Activated T-helper 17 cell treated with anti-CD3 and anti-CD28 coated beads, Interleukin-2, amount 50 U/mL, for 72 hours (primary cell): ENCODE measurements around the gene SLC6A19. TPM values are rescaled to one million over a fixed set of nuclear protein-coding genes. Genes with fewer than 3 reads are reported as not detected.

Experiments
- ATAC-seq: fragments of 150-1000 bp; cut with Tn5 transposase; replicated peaks from 2 replicates; pipeline ENCODE4 v1.10.0; 2021; ENCODE audit warnings: mild to moderate bottlenecking, moderate library complexity
- H3K27ac Mint-ChIP-seq: one replicate; pipeline ENCODE4 v1.8.0; 2022; ENCODE audit warnings: mixed read lengths
- H3K27me3 Mint-ChIP-seq: one replicate; pipeline ENCODE4 v1.8.0; 2022; ENCODE audit warnings: mixed read lengths
- H3K36me3 Mint-ChIP-seq: one replicate; pipeline ENCODE4 v1.8.0; 2022; ENCODE audit warnings: low read depth, mild to moderate bottlenecking, mixed read lengths
- H3K4me1 Mint-ChIP-seq: one replicate; pipeline ENCODE4 v1.8.0; 2022; ENCODE audit warnings: mixed read lengths
- H3K4me3 Mint-ChIP-seq: one replicate; pipeline ENCODE4 v1.8.0; 2022; ENCODE audit warnings: mild to moderate bottlenecking, mixed read lengths
- H3K9me3 Mint-ChIP-seq: one replicate; pipeline ENCODE4 v1.8.0; 2022; ENCODE audit warnings: mixed read lengths
- total RNA-seq, 2 donors: library from RNA; stranded (reverse); gene quantifications; one replicate each; pipeline ENCODE4 v1.2.3, GENCODE V29; 2022

The SLC6A19 gene
- total RNA-seq, 2 donors from 2014 or later: not detected

GRCh38 chr5:1182360-1182632 lies 19.1 kb upstream of the SLC6A19 start:
- no peak overlapping the region for H3K27ac Mint-ChIP-seq
- H3K27me3 Mint-ChIP-seq: peaks cover 3% of the 10 kb centered on the region
- no peaks in the 10 kb centered on the region for H3K4me1 Mint-ChIP-seq
- ATAC-seq: no peak
- no peak overlapping the region for H3K4me3 Mint-ChIP-seq
- no peaks in the 10 kb centered on the region for H3K9me3 Mint-ChIP-seq
- H3K36me3 Mint-ChIP-seq: no peaks in the 10 kb centered on the region

DNA sequence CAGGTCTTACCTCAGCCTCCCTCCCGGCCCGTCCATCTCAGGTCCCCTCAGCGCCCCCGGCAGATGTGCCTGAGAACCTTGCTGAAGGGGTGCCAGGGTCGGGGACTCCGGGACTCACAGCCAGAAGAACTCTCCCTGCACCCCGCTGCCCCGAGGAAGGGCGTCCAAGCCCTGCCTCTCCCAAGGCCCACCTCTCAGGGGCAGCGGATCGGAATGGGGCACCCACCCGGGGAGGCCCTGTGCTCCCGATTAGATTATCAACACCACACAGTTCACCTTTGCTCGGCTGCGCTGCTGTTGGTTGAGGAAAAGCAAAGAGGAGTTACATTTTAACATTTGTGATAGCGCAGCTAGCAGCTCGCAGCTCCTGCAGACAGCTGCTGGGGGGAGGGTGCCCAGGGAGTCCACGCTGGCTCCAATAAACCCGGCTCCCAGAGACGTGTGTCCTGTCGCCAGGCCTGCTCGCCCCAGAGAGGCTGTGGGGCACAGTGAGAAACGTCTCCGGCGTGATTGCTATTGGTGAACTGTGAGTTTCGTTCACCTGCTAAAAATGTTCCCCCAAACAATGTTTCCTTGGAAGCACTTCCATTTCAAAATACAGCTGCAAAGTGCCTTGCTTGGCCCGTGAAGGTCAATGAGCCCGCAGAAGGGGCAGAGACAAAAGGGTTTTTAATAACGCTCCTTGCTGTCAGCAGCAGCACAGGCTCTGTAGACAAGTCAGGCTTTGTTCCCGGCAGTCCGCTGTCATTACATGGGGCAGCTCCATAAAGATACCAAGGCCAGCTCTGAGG lies 18.6 kb upstream of the SLC6A19 start:
- Mint-ChIP-seq H3K4me3 (no peak overlapping the region), H3K27me3 (peaks cover 3% of the 10 kb centered on the region), H3K4me1 (no peaks in the 10 kb centered on the region), H3K36me3 (no peaks in the 10 kb centered on the region), H3K27ac (no peak overlapping the region), H3K9me3 (no peaks in the 10 kb centered on the region)
- ATAC-seq: no peak

DNA sequence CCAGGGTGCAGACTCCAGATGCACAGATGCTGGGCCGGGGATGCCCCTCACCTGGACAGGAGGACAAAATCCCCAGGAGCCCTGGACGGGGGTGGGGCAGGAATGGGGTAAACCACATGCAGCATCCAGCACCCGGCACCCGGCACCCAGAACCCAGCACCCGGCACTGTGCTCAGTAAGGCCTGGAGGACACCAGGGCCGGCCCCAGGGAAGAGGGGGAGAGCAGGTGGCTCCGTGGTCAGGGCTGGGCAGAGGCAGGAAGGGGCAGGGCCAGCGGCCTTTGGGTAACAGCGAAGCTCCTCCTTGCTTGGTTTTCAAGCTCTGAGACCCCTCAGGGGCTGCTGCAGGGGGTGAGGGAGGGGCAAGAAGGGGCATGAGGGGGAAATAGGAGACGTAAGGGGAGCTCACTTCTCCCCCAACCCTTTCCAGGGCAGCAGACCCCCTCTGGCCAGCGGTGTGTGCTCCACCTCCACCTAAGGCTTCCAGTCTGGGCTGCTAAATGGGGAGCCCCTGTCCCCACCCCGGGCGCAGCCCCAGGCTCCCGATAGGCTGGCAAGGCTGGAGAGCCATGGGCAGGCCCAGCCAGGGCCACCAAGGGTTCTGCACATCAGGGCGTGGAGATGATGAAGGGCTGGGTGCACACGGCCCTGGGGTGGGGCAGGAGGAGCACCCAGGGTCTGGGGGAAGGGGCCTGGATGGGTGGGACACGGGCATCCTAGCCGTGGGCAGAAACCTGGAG lies 17.8 kb upstream of the SLC6A19 start:
- peaks cover 3% of the 10 kb centered on the region for H3K27me3 Mint-ChIP-seq
- no peaks in the 10 kb centered on the region for H3K36me3 Mint-ChIP-seq
- no peaks in the 10 kb centered on the region for H3K9me3 Mint-ChIP-seq
- no peak overlapping the region for H3K27ac Mint-ChIP-seq
- H3K4me3 Mint-ChIP-seq: no peak overlapping the region
- no peak for ATAC-seq
- no peaks in the 10 kb centered on the region for H3K4me1 Mint-ChIP-seq

- Mint-ChIP-seq H3K4me3 (no peak overlapping the region), H3K4me1 (no peaks in the 10 kb centered on the region), H3K27ac (no peak overlapping the region), H3K9me3 (no peaks in the 10 kb centered on the region), H3K27me3 (peaks cover 5% of the 10 kb centered on the region), H3K36me3 (no peaks in the 10 kb centered on the region)
- ATAC-seq: no peak
Measured at GRCh38 chr5:1184163-1184470, 17.3 kb upstream of the SLC6A19 start.

DNA sequence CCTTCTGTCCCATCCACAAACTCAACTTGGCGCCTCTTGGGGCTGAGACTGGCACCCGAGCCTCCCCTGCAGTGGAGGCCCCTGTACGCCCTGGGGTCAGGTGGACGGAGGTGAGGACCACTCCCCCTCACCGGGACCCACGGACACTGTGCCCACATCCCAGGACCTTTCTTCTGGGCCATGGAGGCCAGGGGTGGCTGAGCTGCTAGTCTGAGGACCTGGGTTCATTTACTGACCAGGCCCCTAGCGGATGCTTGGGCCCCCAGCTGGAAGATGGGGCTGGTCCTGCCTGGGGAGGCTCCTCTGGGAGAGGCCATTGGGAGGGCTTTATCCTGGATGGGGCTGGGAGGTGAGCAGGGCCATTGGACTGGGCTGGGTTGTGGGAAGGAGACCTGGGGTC lies 16.9 kb upstream of the SLC6A19 start:
- H3K4me1 Mint-ChIP-seq: no peaks in the 10 kb centered on the region
- H3K4me3 Mint-ChIP-seq: no peak overlapping the region
- H3K27me3 Mint-ChIP-seq: peaks cover 8% of the 10 kb centered on the region
- no peaks in the 10 kb centered on the region for H3K36me3 Mint-ChIP-seq
- H3K9me3 Mint-ChIP-seq: no peaks in the 10 kb centered on the region
- no peak overlapping the region for H3K27ac Mint-ChIP-seq
- no peak for ATAC-seq

DNA sequence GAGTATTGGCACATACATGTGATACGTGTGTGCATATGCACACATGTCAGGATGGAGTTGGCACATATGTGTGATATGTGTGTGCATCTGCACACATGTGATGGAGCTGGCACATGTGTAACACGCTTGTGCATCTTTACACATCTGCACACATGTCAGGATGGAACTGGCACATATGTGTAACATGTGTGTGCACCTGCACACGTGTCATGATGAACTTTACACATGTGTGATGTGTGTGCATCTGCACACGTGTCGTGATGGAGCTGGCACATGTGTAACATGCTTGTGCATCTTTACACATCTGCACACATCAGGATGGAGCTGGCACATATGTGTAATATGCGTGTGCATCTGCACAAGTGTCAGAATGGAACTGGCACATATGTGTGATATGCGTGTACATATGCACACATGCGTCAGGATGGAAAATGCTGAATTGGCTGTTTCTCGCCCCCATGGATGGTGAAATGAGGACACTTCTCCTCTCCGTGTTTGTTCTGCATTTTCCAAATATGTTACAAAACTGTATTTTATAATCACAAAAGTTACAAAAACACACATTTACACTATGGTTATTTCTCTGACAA lies 16.3 kb upstream of the SLC6A19 start:
- Mint-ChIP-seq H3K36me3 (no peaks in the 10 kb centered on the region), H3K4me1 (no peaks in the 10 kb centered on the region), H3K4me3 (no peak overlapping the region), H3K27me3 (peaks cover 10% of the 10 kb centered on the region), H3K9me3 (no peaks in the 10 kb centered on the region), H3K27ac (no peak overlapping the region)
- no peak for ATAC-seq

GRCh38 chr5:1185629-1186350 lies 15.6 kb upstream of the SLC6A19 start:
- Mint-ChIP-seq H3K27ac (no peak overlapping the region), H3K4me1 (no peaks in the 10 kb centered on the region), H3K36me3 (no peaks in the 10 kb centered on the region), H3K4me3 (no peak overlapping the region), H3K27me3 (peaks cover 17% of the 10 kb centered on the region), H3K9me3 (no peaks in the 10 kb centered on the region)
- ATAC-seq: no peak

DNA sequence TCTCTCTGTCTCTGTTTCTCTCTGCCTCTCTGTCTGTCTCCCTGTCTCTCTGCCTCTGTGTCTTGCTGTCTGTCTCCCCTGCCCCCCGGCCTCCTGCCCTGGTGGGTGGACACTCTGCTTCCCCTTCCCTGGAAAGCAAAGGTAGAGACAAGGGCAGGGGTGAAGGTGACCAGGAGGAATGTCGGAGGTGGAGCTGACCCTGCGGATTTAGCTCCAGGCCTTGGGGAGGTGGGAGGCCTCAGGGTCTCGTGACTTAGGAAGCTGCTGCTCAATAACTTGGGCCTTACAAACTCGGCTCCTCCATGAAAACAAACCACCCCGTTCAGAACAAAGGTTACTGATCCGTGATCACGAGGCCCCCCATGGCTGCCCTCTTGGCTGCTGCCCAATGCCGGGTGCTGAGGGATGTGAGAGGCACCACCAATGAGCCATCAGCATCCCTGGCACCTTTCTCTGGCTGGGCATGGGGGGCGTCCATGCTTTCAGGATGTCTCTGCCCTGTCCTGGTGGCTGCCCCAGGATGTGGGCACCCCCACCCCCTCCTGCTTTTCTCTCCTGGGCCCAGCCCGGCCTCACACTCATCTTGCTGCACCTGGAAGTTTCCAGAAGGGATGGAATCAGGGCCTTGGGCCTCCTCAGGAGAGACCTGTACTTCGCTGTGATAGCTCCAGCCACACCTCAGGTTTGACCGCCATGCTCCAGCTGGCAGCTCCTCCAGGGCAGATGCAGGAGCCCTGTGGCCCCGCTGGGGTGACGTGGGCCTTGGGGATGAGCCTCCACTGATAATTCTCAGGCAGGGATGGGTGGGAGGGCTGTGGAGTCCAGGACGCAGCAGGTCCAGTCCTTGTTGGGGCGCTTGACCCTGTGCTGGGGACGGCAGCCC lies 14.8 kb upstream of the SLC6A19 start:
- H3K36me3 Mint-ChIP-seq: no peaks in the 10 kb centered on the region
- no peak overlapping the region for H3K4me3 Mint-ChIP-seq
- no peak for ATAC-seq
- no peak overlapping the region for H3K27ac Mint-ChIP-seq
- peaks cover 19% of the 10 kb centered on the region for H3K27me3 Mint-ChIP-seq
- H3K9me3 Mint-ChIP-seq: no peaks in the 10 kb centered on the region
- H3K4me1 Mint-ChIP-seq: no peaks in the 10 kb centered on the region

- no peaks in the 10 kb centered on the region for H3K9me3 Mint-ChIP-seq
- no peak overlapping the region for H3K4me3 Mint-ChIP-seq
- no peak overlapping the region for H3K27ac Mint-ChIP-seq
- H3K27me3 Mint-ChIP-seq: peaks cover 19% of the 10 kb centered on the region
- H3K4me1 Mint-ChIP-seq: no peaks in the 10 kb centered on the region
- no peak for ATAC-seq
- H3K36me3 Mint-ChIP-seq: no peaks in the 10 kb centered on the region
Measured at GRCh38 chr5:1187234-1187949, 14.0 kb upstream of the SLC6A19 start.

- no peaks in the 10 kb centered on the region for H3K4me1 Mint-ChIP-seq
- no peak for ATAC-seq
- H3K36me3 Mint-ChIP-seq: no peaks in the 10 kb centered on the region
- peaks cover 21% of the 10 kb centered on the region for H3K27me3 Mint-ChIP-seq
- H3K27ac Mint-ChIP-seq: no peak overlapping the region
- H3K9me3 Mint-ChIP-seq: no peaks in the 10 kb centered on the region
- H3K4me3 Mint-ChIP-seq: no peak overlapping the region
Measured at GRCh38 chr5:1187950-1188334, 13.5 kb upstream of the SLC6A19 start.

GRCh38 chr5:1188464-1188863 lies 12.9 kb upstream of the SLC6A19 start:
- Mint-ChIP-seq H3K4me3 (no peak overlapping the region), H3K27ac (no peak overlapping the region), H3K36me3 (no peaks in the 10 kb centered on the region), H3K27me3 (peaks cover 23% of the 10 kb centered on the region), H3K4me1 (no peaks in the 10 kb centered on the region), H3K9me3 (no peaks in the 10 kb centered on the region)
- no peak for ATAC-seq

GRCh38 chr5:1189269-1189668 lies 12.1 kb upstream of the SLC6A19 start:
- Mint-ChIP-seq H3K27me3 (peaks cover 24% of the 10 kb centered on the region), H3K4me3 (no peak overlapping the region), H3K27ac (no peak overlapping the region), H3K9me3 (no peaks in the 10 kb centered on the region), H3K4me1 (no peaks in the 10 kb centered on the region), H3K36me3 (no peaks in the 10 kb centered on the region)
- no peak for ATAC-seq

DNA sequence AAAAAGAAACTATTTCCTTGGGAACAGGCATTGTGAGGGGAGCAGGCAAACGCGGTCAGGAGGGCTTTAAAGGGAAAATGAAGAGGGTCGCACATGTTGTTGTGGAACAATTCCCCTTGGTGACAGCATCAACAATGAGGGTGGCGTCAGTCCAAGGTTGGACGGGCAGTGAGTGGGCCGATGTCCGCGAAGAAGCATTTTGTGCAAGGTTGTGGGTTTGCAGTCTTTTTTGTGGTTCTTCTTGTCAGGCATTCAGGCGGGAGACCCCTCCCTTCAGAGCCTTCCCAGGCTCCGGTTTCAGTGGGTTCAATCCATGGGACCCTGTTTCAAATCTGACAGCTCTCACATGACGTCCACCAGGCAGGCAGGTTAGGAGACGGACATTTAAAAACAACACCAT lies 11.1 kb upstream of the SLC6A19 start:
- Mint-ChIP-seq H3K9me3 (no peaks in the 10 kb centered on the region), H3K36me3 (no peaks in the 10 kb centered on the region), H3K4me3 (no peak overlapping the region), H3K4me1 (no peaks in the 10 kb centered on the region), H3K27me3 (peaks cover 27% of the 10 kb centered on the region), H3K27ac (no peak overlapping the region)
- ATAC-seq: no peak

DNA sequence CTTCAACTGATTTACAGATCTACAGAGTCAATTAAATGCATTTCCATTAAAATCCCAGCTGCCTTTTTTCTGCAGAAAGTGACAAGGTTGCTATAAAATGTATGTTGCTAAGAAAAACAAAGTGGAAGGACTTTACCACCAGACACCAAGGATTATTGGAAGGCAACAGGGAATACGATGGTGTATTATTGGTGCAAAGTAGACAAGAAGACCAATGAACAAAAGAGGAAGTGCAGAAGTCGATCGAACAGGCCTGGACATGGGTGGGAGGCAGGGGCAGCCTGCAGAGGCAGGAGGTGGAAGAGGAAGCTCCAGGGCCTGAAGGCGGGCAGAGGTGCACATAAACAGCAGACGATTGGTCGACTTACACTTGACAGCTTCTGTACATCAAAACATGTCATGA lies 10.6 kb upstream of the SLC6A19 start:
- no peaks in the 10 kb centered on the region for H3K36me3 Mint-ChIP-seq
- no peak overlapping the region for H3K4me3 Mint-ChIP-seq
- H3K27me3 Mint-ChIP-seq: peaks cover 27% of the 10 kb centered on the region
- no peak for ATAC-seq
- no peaks in the 10 kb centered on the region for H3K4me1 Mint-ChIP-seq
- H3K9me3 Mint-ChIP-seq: no peaks in the 10 kb centered on the region
- H3K27ac Mint-ChIP-seq: no peak overlapping the region
